Thyroid gland (tissue), 4 donors: ENCODE results near the gene CDH10. TPM values are rescaled to one million over a fixed set of nuclear protein-coding genes. Genes with fewer than 3 reads are reported as not detected.

Source experiments
- DNase-seq, 2 donors: peaks; one replicate each; pipeline ENCODE4 v3.0.0-alpha.2; 2019
- H3K27ac ChIP-seq, 3 donors: fragments of 200-600 bp; sonication (generic); 1 replicate in 2 of 3; 2 replicates in 1 of 3; pipeline ENCODE4 v1.5.1; 2016 to 2019; ENCODE audit warnings: mild to moderate bottlenecking in 1 of 3, moderate library complexity in 1 of 3
- H3K27me3 ChIP-seq: fragments of 200-600 bp; sonication (generic); one replicate; pipeline ENCODE4 v1.5.1; 2019
- H3K36me3 ChIP-seq, 2 donors: fragments of 200-600 bp; sonication (generic); one replicate each; pipeline ENCODE4 v1.5.1; 2016 to 2019
- H3K4me1 ChIP-seq, 2 donors: fragments of 200-600 bp; sonication (generic); one replicate each; pipeline ENCODE4 v1.5.1; 2017 to 2019
- H3K4me3 ChIP-seq, 3 donors: fragments of 200-600 bp; sonication (generic); replicated peaks in 1 of 3; 1 replicate in 2 of 3; 2 replicates in 1 of 3; pipeline ENCODE4 v1.5.1; 2016; ENCODE audit warnings: mild to moderate bottlenecking in 1 of 3
- H3K9me3 ChIP-seq: fragments of 200-600 bp; sonication (generic); one replicate; pipeline ENCODE4 v1.5.1; 2017
- CTCF ChIP-seq, 6 experiments: fragments of 200-600 bp in 3 of 6; fragments of 450-650 bp in 3 of 6; sonication (generic) in 3 of 6; IDR thresholded peaks; one replicate each; pipeline ENCODE4 v1.5.1; 2016 to 2019; ENCODE audit warnings: antibody characterized with exemption in 6 of 6, mild to moderate bottlenecking in 2 of 6, inconsistent platforms in 1 of 6, moderate library complexity in 1 of 6
- POLR2A ChIP-seq, 2 donors: fragments of 450-650 bp; IDR thresholded peaks; one replicate each; pipeline ENCODE4 v1.6.1; 2017; ENCODE audit warnings: antibody characterized with exemption in 2 of 2, mild to moderate bottlenecking in 2 of 2, moderate library complexity in 1 of 2
- WGBS, 2 donors: methylation state at CpG; one replicate each; pipeline ENCODE4 v1.1.5; 2017; 5-methylcytosine and 5-hydroxymethylcytosine counted together
- intact Hi-C: fragments of 100-400 bp; cut with DNase I; formaldehyde crosslinking; loops from one replicate; pipeline ENCODE4 v1.15.1; 2023
- small RNA-seq: library from RNA; depleted of rRNA; stranded (forward); fragments of <200 nt; gene quantifications from one replicate; pipeline ENCODE3, GENCODE V24; 2016
- total RNA-seq, 4 donors: library from RNA; depleted of rRNA; stranded (reverse); fragments of >200 nt; gene quantifications; one replicate each; pipeline ENCODE4 v1.2.3, GENCODE V29; 2016

Gene CDH10
- total RNA-seq, 4 donors from 2014 or later: not detected

- 94 to 96% methylated on average over 1 of the region's 1 CpG for WGBS, 2 donors
- no peaks in the 10 kb centered on the region for H3K27me3 ChIP-seq
- no peaks in the 10 kb centered on the region for H3K36me3 ChIP-seq
- no peaks in the 10 kb centered on the region for H3K4me1 ChIP-seq
- H3K27ac ChIP-seq: no peak overlapping the region
- TF ChIP-seq POLR2A (IDR thresholded peaks at IDR 0.05) (no peak), CTCF (IDR thresholded peaks at IDR 0.05) (no peak)
- no peak overlapping the region for H3K4me3 ChIP-seq
- intact Hi-C loops: no loop called here
- DNase-seq: no peak
- no peaks in the 10 kb centered on the region for H3K9me3 ChIP-seq
These were observed 169.7 kb downstream of the CDH10 start for GRCh38 chr5:24475101-24475500.

GRCh38 chr5:24474685-24475084 is 170.1 kb downstream of the CDH10 start:
- no peak for TF ChIP-seq POLR2A (IDR thresholded peaks at IDR 0.05)
- no peak for TF ChIP-seq CTCF (IDR thresholded peaks at IDR 0.05)
- Histone ChIP-seq H3K4me1 (no peaks in the 10 kb centered on the region), H3K4me3 (no peak overlapping the region), H3K27me3 (no peaks in the 10 kb centered on the region), H3K36me3 (no peaks in the 10 kb centered on the region), H3K9me3 (no peaks in the 10 kb centered on the region), H3K27ac (no peak overlapping the region)
- intact Hi-C loops: no loop called here
- WGBS, 2 donors: 76 to 79% methylated on average over 3 of the region's 3 CpGs
- no peak for DNase-seq

- no peaks in the 10 kb centered on the region for H3K9me3 ChIP-seq
- intact Hi-C loops: no loop called here
- no peak for TF ChIP-seq POLR2A (IDR thresholded peaks at IDR 0.05)
- TF ChIP-seq CTCF (IDR thresholded peaks at IDR 0.05): no peak
- no peak overlapping the region for H3K27ac ChIP-seq
- no peaks in the 10 kb centered on the region for H3K36me3 ChIP-seq
- H3K4me1 ChIP-seq: no peaks in the 10 kb centered on the region
- no peaks in the 10 kb centered on the region for H3K27me3 ChIP-seq
- H3K4me3 ChIP-seq: no peak overlapping the region
- DNase-seq: no peak
These were observed 172.3 kb downstream of the CDH10 start for GRCh38 chr5:24472518-24472917.

GRCh38 chr5:24444414-24444813 is 200.4 kb downstream of the CDH10 start:
- 50 to 57% methylated on average over 2 of the region's 2 CpGs for WGBS, 2 donors
- Histone ChIP-seq H3K9me3 (no peaks in the 10 kb centered on the region), H3K4me1 (no peaks in the 10 kb centered on the region), H3K27me3 (no peaks in the 10 kb centered on the region), H3K4me3 (no peak overlapping the region), H3K27ac (no peak overlapping the region), H3K36me3 (no peaks in the 10 kb centered on the region)
- TF ChIP-seq CTCF (IDR thresholded peaks at IDR 0.05) (no peak), POLR2A (IDR thresholded peaks at IDR 0.05) (no peak)
- intact Hi-C loops: no loop called here
- DNase-seq: no peak

- H3K27me3 ChIP-seq: no peaks in the 10 kb centered on the region
- TF ChIP-seq POLR2A (IDR thresholded peaks at IDR 0.05) (no peak), CTCF (IDR thresholded peaks at IDR 0.05) (no peak)
- no peak overlapping the region for H3K27ac ChIP-seq
- no peaks in the 10 kb centered on the region for H3K9me3 ChIP-seq
- H3K4me3 ChIP-seq: no peak overlapping the region
- intact Hi-C loops: no loop called here
- no peaks in the 10 kb centered on the region for H3K4me1 ChIP-seq
- no peaks in the 10 kb centered on the region for H3K36me3 ChIP-seq
- no peak for DNase-seq
- 65 to 74% methylated on average over 2 of the region's 2 CpGs for WGBS, 2 donors
These were observed 205.3 kb downstream of the CDH10 start for GRCh38 chr5:24439465-24439864.

Small RNAs within 50 kb of the gene (small RNA-seq; reads per million reads assigned to genes)
- gene AC091885.1: not detected
- gene RF00017: not detected
